K562 (cell line): ENCODE data around the gene RBM34. TPM values are rescaled to one million over a fixed set of nuclear protein-coding genes. Genes with fewer than 3 reads are reported as not detected.

ENCODE experiments used
- BCL6 ChIP-seq: fragments of 250-450 bp; sonication (Bioruptor Pico); IDR thresholded peaks from 2 replicates; pipeline ENCODE4 v1.4.0; 2020
- BHLHE40 ChIP-seq: IDR thresholded peaks from 2 replicates; pipeline ENCODE4 v1.6.1; 2011; ENCODE audit warnings: low read length, improper control_type of control experiment
- BRF1 ChIP-seq: IDR thresholded peaks from 3 replicates; pipeline ENCODE4 v1.6.1; 2011; ENCODE audit warnings: borderline replicate concordance, mild to moderate bottlenecking; ENCODE audit not compliant: insufficient read length; ENCODE audit errors: extremely low read depth
- CC2D1A ChIP-seq: fragments of 450-650 bp; IDR thresholded peaks from 2 replicates; pipeline ENCODE4 v1.6.1; 2017; ENCODE audit warnings: mild to moderate bottlenecking
- CREB1 ChIP-seq, 2 experiments: sonication (generic) in 1 of 2; formaldehyde crosslinking in 1 of 2; IDR thresholded peaks; 2 replicates each; pipeline versions ENCODE4 v1.6.1 to v1.8.0; 2012 to 2022; ENCODE audit warnings: inconsistent platforms in 1 of 2, mild to moderate bottlenecking in 1 of 2, missing genetic modification reagents in 1 of 2, moderate library complexity in 1 of 2
- CSDE1 ChIP-seq, 2 experiments: fragments of 450-650 bp; IDR thresholded peaks; 2 replicates each; pipeline ENCODE4 v1.6.1; 2016; ENCODE audit warnings: mild to moderate bottlenecking in 1 of 2
- CTBP1 ChIP-seq: fragments of 450-650 bp; IDR thresholded peaks from 2 replicates; pipeline ENCODE4 v1.6.1; 2016; ENCODE audit warnings: borderline replicate concordance
- ELK1 ChIP-seq: sonication (generic); formaldehyde crosslinking; IDR thresholded peaks from 2 replicates; pipeline ENCODE4 v1.8.1; 2022; ENCODE audit warnings: missing genetic modification reagents
- EP300 ChIP-seq: IDR thresholded peaks from 2 replicates; pipeline ENCODE4 v1.6.1; 2012; ENCODE audit warnings: low read length, improper control_type of control experiment
- ETV6 ChIP-seq, 3 experiments: fragments of 150-350 bp in 1 of 3; sonication (generic) in 1 of 3; formaldehyde crosslinking in 1 of 3; IDR thresholded peaks; 2 replicates each; pipeline versions ENCODE4 v1.6.1 to v1.8.0; 2014 to 2022; ENCODE audit warnings: borderline replicate concordance in 2 of 3, low read depth in 2 of 3, antibody characterized with exemption in 1 of 3, low read length in 1 of 3, mild to moderate bottlenecking in 1 of 3, missing genetic modification reagents in 1 of 3
- GABPB1 ChIP-seq: sonication (generic); formaldehyde crosslinking; IDR thresholded peaks from 2 replicates; pipeline ENCODE4 v1.8.0; 2022; ENCODE audit warnings: mild to moderate bottlenecking, missing genetic modification reagents
- HDAC3 ChIP-seq: fragments of 450-650 bp; IDR thresholded peaks from 2 replicates; pipeline ENCODE4 v1.6.1; 2018; ENCODE audit warnings: borderline replicate concordance, mild to moderate bottlenecking, moderate library complexity; ENCODE audit not compliant: partially characterized antibody
- MTA3 ChIP-seq: fragments of 450-650 bp; formaldehyde crosslinking; IDR thresholded peaks from 2 replicates; pipeline ENCODE4 v1.6.1; 2017; ENCODE audit warnings: mild to moderate bottlenecking, borderline replicate concordance
- MYC ChIP-seq, 2 experiments: fragments of 250-450 bp in 1 of 2; sonication (Bioruptor Pico) in 1 of 2; IDR thresholded peaks; 2 replicates each; pipeline versions ENCODE4 v1.5.1 to v1.6.1; 2012 to 2021; ENCODE audit warnings: low read depth in 2 of 2, borderline replicate concordance in 1 of 2, improper control_type of control experiment in 1 of 2, low read length in 1 of 2, mild to moderate bottlenecking in 1 of 2, moderate library complexity in 1 of 2
- PRMT5 ChIP-seq: sonication (generic); formaldehyde crosslinking; IDR thresholded peaks from 2 replicates; pipeline ENCODE4 v1.5.0; 2020; ENCODE audit warnings: missing genetic modification reagents
- RNF2 ChIP-seq: sonication (generic); IDR thresholded peaks from 2 replicates; pipeline ENCODE4 v1.6.1; 2016
- SREBF1 ChIP-seq: fragments of 150-350 bp; IDR thresholded peaks from 2 replicates; pipeline ENCODE4 v1.6.1; 2014; ENCODE audit warnings: antibody characterized with exemption, low read depth, low read length, borderline replicate concordance
- ZEB2 ChIP-seq: fragments of 450-650 bp; IDR thresholded peaks from 2 replicates; pipeline ENCODE4 v1.6.1; 2016
- ZFP91 ChIP-seq: sonication (generic); formaldehyde crosslinking; IDR thresholded peaks from 2 replicates; pipeline ENCODE4 v1.8.0; 2022; ENCODE audit warnings: mild to moderate bottlenecking, missing genetic modification reagents
- ZNF121 ChIP-seq: sonication (generic); formaldehyde crosslinking; conservative IDR thresholded peaks from 2 replicates; pipeline ENCODE4 v1.8.0; 2022; ENCODE audit warnings: missing genetic modification reagents
- ZNF253 ChIP-seq: fragments of 250-450 bp; sonication (Bioruptor Pico); conservative IDR thresholded peaks from 2 replicates; pipeline ENCODE4 v1.6.1; 2021; ENCODE audit warnings: mild to moderate bottlenecking
- ZNF639 ChIP-seq, 2 experiments: fragments of 200-800 bp in 1 of 2; sonication (Bioruptor generic) in 1 of 2; sonication (generic) in 1 of 2; formaldehyde crosslinking in 1 of 2; IDR thresholded peaks in 1 of 2; conservative IDR thresholded peaks in 1 of 2; 2 replicates each; pipeline versions ENCODE4 v1.5.0 to v1.6.1; 2016 to 2020; ENCODE audit warnings: missing compliant biosample characterization in 1 of 2, missing genetic modification characterization in 1 of 2, missing genetic modification reagents in 1 of 2
- ZNF699 ChIP-seq: fragments of 250-450 bp; sonication (Bioruptor Pico); IDR thresholded peaks from 2 replicates; pipeline ENCODE4 v1.8.0; 2021; ENCODE audit warnings: mild to moderate bottlenecking, moderate library complexity; ENCODE audit not compliant: insufficient replicate concordance
- polyA plus RNA-seq, 8 experiments: library from polyadenylated mRNA; depleted of rRNA in 4 of 8; stranded (reverse) in 5 of 8; unstranded in 3 of 8; fragments of >200 nt; fragmentation: Nextera tagmentation in 2 of 8; fragmentation: Illumina TruSeq in 1 of 8; extraction: Ambion mirVana in 2 of 8; extraction: Trizol in 1 of 8; gene quantifications; 2 replicates each; pipeline versions ENCODE4 v1.2.1 to v1.2.3, GENCODE V29; 2011 to 2014; ENCODE audit warnings: inconsistent platforms in 1 of 8, missing spikeins in 1 of 8
- total RNA-seq, 7 experiments: library from RNA; depleted of rRNA in 6 of 7; stranded (reverse); fragments of >200 nt in 6 of 7; fragmentation: Illumina TruSeq in 2 of 7; extraction: Trizol in 2 of 7; gene quantifications; 2 replicates each; pipeline versions ENCODE4 v1.2.1 to v1.2.3, GENCODE V29; 2011 to 2021; ENCODE audit warnings: low replicate concordance in 1 of 7

The RBM34 gene
- total and polyA plus RNA-seq, 9 of the 15 experiments (the other 6 are each of a cell fraction or from before 2014, with no cell fraction given), result 64.0 to 178 (median 124) TPM

- peak in 1 of 2 experiments; percentile 91; a peak in 2 of 4 replicates for TF ChIP-seq ZNF639 (CRISPR knock-in tag; conservative IDR thresholded peaks at IDR 0.05 in 1 of 2, IDR thresholded peaks at IDR 0.05 in 1 of 2)
- 0 out of 2 replicates have a peak, but pooled peaks have one; percentile 43 for TF ChIP-seq ZFP91 (CRISPR knock-in tag)
- no peak for TF ChIP-seq ELK1 (CRISPR knock-in tag)
- TF ChIP-seq ZNF253, result no peak
- TF ChIP-seq EP300, result peak; percentile 37; the same call in 1 of the 2 replicates
- peak; percentile 14 for TF ChIP-seq HDAC3
- TF ChIP-seq ZNF699 (CRISPR knock-in tag), result no peak
- no peak for TF ChIP-seq ZEB2
- peak; percentile 87 for TF ChIP-seq RNF2
- TF ChIP-seq ETV6 (IDR thresholded peaks at IDR 0.05; ENCODE audit: borderline replicate concordance in 1 of 2, low read depth in 2 of 2, low read length in 1 of 2), result no peak
- peak; percentile 82; the same call in 1 of the 2 replicates for TF ChIP-seq ETV6 (CRISPR knock-in tag; IDR thresholded peaks at IDR 0.05; ENCODE audit: borderline replicate concordance)
- TF ChIP-seq CC2D1A, result no peak
- TF ChIP-seq CSDE1 (IDR thresholded peaks at IDR 0.05), result no peak; a peak in 1 of 4 replicates
- TF ChIP-seq BRF1, result no peak
- TF ChIP-seq BCL6 (CRISPR knock-in tag), result no peak
- TF ChIP-seq GABPB1 (CRISPR knock-in tag), result peak; percentile 99
- TF ChIP-seq BHLHE40, result peak; percentile 100
- peak; percentile 84; the same call in 1 of the 2 replicates for TF ChIP-seq MTA3
- TF ChIP-seq SREBF1, result no peak; the same call in 1 of the 2 replicates
- peak; percentile 84 for TF ChIP-seq CREB1 (IDR thresholded peaks at IDR 0.05)
- peak; percentile 88 for TF ChIP-seq CREB1 (CRISPR knock-in tag; IDR thresholded peaks at IDR 0.05)
- 0 out of 2 replicates have a peak, but pooled peaks have one; percentile 80 for TF ChIP-seq PRMT5 (CRISPR knock-in tag)
- TF ChIP-seq ZNF121 (CRISPR knock-in tag), result no peak
- peak; percentile 94 for TF ChIP-seq MYC (IDR thresholded peaks at IDR 0.05; ENCODE audit: low read depth, low read length)
- TF ChIP-seq MYC (CRISPR knock-in tag; IDR thresholded peaks at IDR 0.05; ENCODE audit: borderline replicate concordance, low read depth), result peak; percentile 97
- peak; percentile 76 for TF ChIP-seq CTBP1
Measured at GRCh38 chr1:235128456-235129328, 32.4 kb downstream of the RBM34 start, which contains the start of gene TOMM20 (continued).
